Hepatocyte (in vitro differentiated cells): ENCODE data around the gene CCDC138. TPM values are rescaled to one million over a fixed set of nuclear protein-coding genes. Genes with fewer than 3 reads are reported as not detected.
A peak's percentile ranks its signal among the peaks of the same experiment; 100 is the strongest.

Source experiments
- DNase-seq: peaks from one replicate; pipeline ENCODE4 v3.0.0-alpha.2; 2016; ENCODE audit warnings: low spot score
- H2AFZ ChIP-seq: fragments of 200-600 bp; sonication (generic); 2 replicates; pipeline ENCODE4 v1.6.0; 2016; ENCODE audit warnings: antibody characterized with exemption, mild to moderate bottlenecking
- H3K27ac ChIP-seq: fragments of 200-600 bp; sonication (generic); 2 replicates; pipeline ENCODE4 v1.5.1; 2016; ENCODE audit warnings: mild to moderate bottlenecking
- H3K27me3 ChIP-seq: fragments of 200-600 bp; sonication (generic); 2 replicates; pipeline ENCODE4 v1.6.1; 2016
- H3K36me3 ChIP-seq: fragments of 200-600 bp; sonication (generic); replicated peaks from 2 replicates; pipeline ENCODE4 v1.5.1; 2016; ENCODE audit warnings: low read depth; ENCODE audit not compliant: insufficient read depth
- H3K4me1 ChIP-seq: fragments of 200-600 bp; sonication (generic); 2 replicates; pipeline ENCODE4 v1.5.1; 2016; ENCODE audit warnings: mild to moderate bottlenecking, moderate library complexity; ENCODE audit not compliant: insufficient read depth
- H3K4me2 ChIP-seq: fragments of 200-600 bp; sonication (generic); 2 replicates; pipeline ENCODE4 v1.6.0; 2016
- H3K4me3 ChIP-seq: fragments of 200-600 bp; sonication (generic); 2 replicates; pipeline ENCODE4 v1.5.1; 2016; ENCODE audit warnings: mild to moderate bottlenecking
- H3K79me2 ChIP-seq: fragments of 200-600 bp; sonication (generic); 2 replicates; pipeline ENCODE4 v1.6.0; 2017; ENCODE audit warnings: mild to moderate bottlenecking
- H3K9me2 ChIP-seq: fragments of 200-600 bp; sonication (generic); replicated peaks from 2 replicates; pipeline ENCODE4 v1.6.0; 2017; ENCODE audit warnings: mild to moderate bottlenecking; ENCODE audit not compliant: insufficient read depth
- H3K9me3 ChIP-seq: fragments of 200-600 bp; sonication (generic); 2 replicates; pipeline ENCODE4 v1.5.1; 2016; ENCODE audit warnings: low read depth, mild to moderate bottlenecking
- H4K20me1 ChIP-seq: fragments of 200-600 bp; sonication (generic); 2 replicates; pipeline ENCODE4 v1.6.0; 2016; ENCODE audit warnings: mild to moderate bottlenecking; ENCODE audit not compliant: insufficient read depth, poor library complexity, severe bottlenecking
- CTCF ChIP-seq: fragments of 200-600 bp; sonication (generic); IDR thresholded peaks from 2 replicates; pipeline ENCODE4 v1.5.1; 2016; ENCODE audit warnings: antibody characterized with exemption, mild to moderate bottlenecking; ENCODE audit not compliant: poor library complexity
- EZH2 ChIP-seq: fragments of 200-600 bp; sonication (generic); IDR thresholded peaks from 2 replicates; pipeline ENCODE4 v1.6.1; 2016; ENCODE audit warnings: antibody characterized with exemption, mild to moderate bottlenecking, borderline replicate concordance
- EZH2phosphoT487 ChIP-seq: fragments of 200-600 bp; sonication (generic); IDR thresholded peaks from one replicate; pipeline ENCODE4 v1.6.1; 2018; ENCODE audit warnings: antibody characterized with exemption, mild to moderate bottlenecking, low read depth, moderate library complexity; ENCODE audit not compliant: unreplicated experiment, severe bottlenecking
- WGBS: methylation state at CpG from one replicate; pipeline ENCODE4 v1.1.6; 2016; ENCODE audit warnings: low lambda C conversion rate; ENCODE audit errors: missing lambda C conversion rate; 5-methylcytosine and 5-hydroxymethylcytosine counted together
- polyA plus RNA-seq: library from polyadenylated mRNA; unstranded; fragments of >200 nt; fragmentation: Nextera tagmentation; extraction: Ambion mirVana; gene quantifications from 2 replicates; pipeline ENCODE4 v1.2.1, GENCODE V29; 2016
- total RNA-seq: library from RNA; depleted of rRNA; stranded (reverse); fragments of >200 nt; gene quantifications from 2 replicates; pipeline ENCODE4 v1.2.3, GENCODE V29; 2014

CCDC138 gene
- total and polyA plus RNA-seq, 2 experiments from 2014 or later: 2.7 to 6.6 TPM

GRCh38 chr2:108776475-108776874, 10.1 kb upstream of the CCDC138 start:
- Histone ChIP-seq H3K36me3 (peaks cover 3% of the 10 kb centered on the region), H3K27ac (no peak overlapping the region), H3K9me2 (no peaks in the 10 kb centered on the region), H2AFZ (no peak overlapping the region), H3K4me3 (no peak overlapping the region), H4K20me1 (no peaks in the 10 kb centered on the region), H3K4me2 (no peak overlapping the region), H3K27me3 (no peaks in the 10 kb centered on the region), H3K9me3 (no peaks in the 10 kb centered on the region), H3K4me1 (no peaks in the 10 kb centered on the region), H3K79me2 (no peaks in the 10 kb centered on the region)
- TF ChIP-seq EZH2 (no peak), EZH2phosphoT487 (no peak), CTCF (no peak)
- WGBS: 96% methylated on average over 3 of the region's 3 CpGs
- DNase-seq: no peak

- Histone ChIP-seq H3K36me3 (no peaks in the 10 kb centered on the region), H3K9me2 (no peaks in the 10 kb centered on the region), H3K4me1 (no peaks in the 10 kb centered on the region), H2AFZ (no peak overlapping the region), H3K9me3 (no peaks in the 10 kb centered on the region), H3K4me2 (no peak overlapping the region), H4K20me1 (no peaks in the 10 kb centered on the region), H3K4me3 (no peak overlapping the region), H3K79me2 (no peaks in the 10 kb centered on the region), H3K27ac (no peak overlapping the region), H3K27me3 (no peaks in the 10 kb centered on the region)
- no peak for TF ChIP-seq CTCF
- TF ChIP-seq EZH2phosphoT487: no peak
- TF ChIP-seq EZH2: no peak
- no peak for DNase-seq
- 88% methylated on average over 2 of the region's 2 CpGs for WGBS
These were observed 7.7 kb upstream of the CCDC138 start for GRCh38 chr2:108778857-108779256.

DNA sequence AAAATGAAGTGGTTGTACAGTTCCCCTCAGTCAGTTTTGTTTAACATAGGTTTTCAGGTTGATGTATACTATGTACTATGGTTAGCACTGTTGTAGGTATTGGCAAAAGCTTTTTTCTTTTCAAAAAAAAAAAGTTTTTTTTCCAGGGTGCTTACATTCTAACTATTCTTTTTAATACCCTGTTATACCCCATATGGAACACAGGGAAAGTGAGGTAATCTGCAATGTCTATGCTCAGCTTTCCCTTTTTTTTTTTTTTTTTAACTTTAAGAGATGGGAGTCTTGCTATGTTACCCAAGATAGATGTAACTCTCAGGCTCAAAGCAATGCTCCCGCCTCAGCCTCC, 590 bp upstream of the CCDC138 start:
- 0% methylated on average over 1 of the region's 1 CpG for WGBS
- TF ChIP-seq EZH2phosphoT487 (no peak), EZH2 (no peak), CTCF (no peak)
- Histone ChIP-seq H3K9me3 (no peaks in the 10 kb centered on the region), H3K4me3 (peak overlapping the region; percentile 73), H3K9me2 (no peaks in the 10 kb centered on the region), H3K27ac (peak overlapping the region; percentile 91), H3K4me1 (peaks cover 7% of the 10 kb centered on the region), H3K4me2 (peak overlapping the region; percentile 89), H3K79me2 (peaks cover 11% of the 10 kb centered on the region), H3K27me3 (no peaks in the 10 kb centered on the region), H3K36me3 (no peaks in the 10 kb centered on the region), H2AFZ (peak overlapping the region; percentile 64), H4K20me1 (no peaks in the 10 kb centered on the region)
- DNase-seq: no peak

DNA sequence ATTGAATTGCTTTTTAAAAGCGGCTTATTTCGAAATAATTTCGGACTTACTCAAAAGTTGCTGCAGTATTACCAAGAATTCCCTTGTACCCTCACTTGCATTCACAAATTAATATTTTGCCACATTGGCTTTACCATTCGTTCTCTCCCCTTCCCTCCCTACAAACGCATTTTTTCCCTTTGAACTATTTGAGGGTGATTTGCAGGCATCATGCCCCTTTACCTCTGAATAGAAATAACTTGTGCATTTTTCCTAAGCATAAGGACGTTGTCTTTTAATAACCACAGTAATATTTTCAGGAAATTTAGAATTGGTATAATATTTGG, 608 bp downstream of the CCDC138 start:
- Histone ChIP-seq H3K36me3 (no peaks in the 10 kb centered on the region), H3K9me3 (no peaks in the 10 kb centered on the region), H4K20me1 (no peaks in the 10 kb centered on the region), H3K4me1 (peaks cover 7% of the 10 kb centered on the region), H3K27ac (peak overlapping the region; percentile 91), H3K27me3 (no peaks in the 10 kb centered on the region), H3K79me2 (peaks cover 11% of the 10 kb centered on the region), H3K9me2 (no peaks in the 10 kb centered on the region), H2AFZ (peak overlapping the region; percentile 66), H3K4me2 (peak overlapping the region; percentile 89), H3K4me3 (peak overlapping the region; percentile 73)
- TF ChIP-seq EZH2phosphoT487 (no peak), CTCF (no peak), EZH2 (no peak)
- 1% methylated on average over 6 of the region's 6 CpGs for WGBS
- DNase-seq: no peak
